Bone marrow (tissue), 2 donors: ENCODE measurements around the gene TADA3.

ENCODE experiments used
- DNase-seq, 2 donors: peaks; one replicate each; lab custom pipeline; 2025; lab: John Stamatoyannopoulos, UW

TADA3 gene, protein sequence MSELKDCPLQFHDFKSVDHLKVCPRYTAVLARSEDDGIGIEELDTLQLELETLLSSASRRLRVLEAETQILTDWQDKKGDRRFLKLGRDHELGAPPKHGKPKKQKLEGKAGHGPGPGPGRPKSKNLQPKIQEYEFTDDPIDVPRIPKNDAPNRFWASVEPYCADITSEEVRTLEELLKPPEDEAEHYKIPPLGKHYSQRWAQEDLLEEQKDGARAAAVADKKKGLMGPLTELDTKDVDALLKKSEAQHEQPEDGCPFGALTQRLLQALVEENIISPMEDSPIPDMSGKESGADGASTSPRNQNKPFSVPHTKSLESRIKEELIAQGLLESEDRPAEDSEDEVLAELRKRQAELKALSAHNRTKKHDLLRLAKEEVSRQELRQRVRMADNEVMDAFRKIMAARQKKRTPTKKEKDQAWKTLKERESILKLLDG

DNA sequence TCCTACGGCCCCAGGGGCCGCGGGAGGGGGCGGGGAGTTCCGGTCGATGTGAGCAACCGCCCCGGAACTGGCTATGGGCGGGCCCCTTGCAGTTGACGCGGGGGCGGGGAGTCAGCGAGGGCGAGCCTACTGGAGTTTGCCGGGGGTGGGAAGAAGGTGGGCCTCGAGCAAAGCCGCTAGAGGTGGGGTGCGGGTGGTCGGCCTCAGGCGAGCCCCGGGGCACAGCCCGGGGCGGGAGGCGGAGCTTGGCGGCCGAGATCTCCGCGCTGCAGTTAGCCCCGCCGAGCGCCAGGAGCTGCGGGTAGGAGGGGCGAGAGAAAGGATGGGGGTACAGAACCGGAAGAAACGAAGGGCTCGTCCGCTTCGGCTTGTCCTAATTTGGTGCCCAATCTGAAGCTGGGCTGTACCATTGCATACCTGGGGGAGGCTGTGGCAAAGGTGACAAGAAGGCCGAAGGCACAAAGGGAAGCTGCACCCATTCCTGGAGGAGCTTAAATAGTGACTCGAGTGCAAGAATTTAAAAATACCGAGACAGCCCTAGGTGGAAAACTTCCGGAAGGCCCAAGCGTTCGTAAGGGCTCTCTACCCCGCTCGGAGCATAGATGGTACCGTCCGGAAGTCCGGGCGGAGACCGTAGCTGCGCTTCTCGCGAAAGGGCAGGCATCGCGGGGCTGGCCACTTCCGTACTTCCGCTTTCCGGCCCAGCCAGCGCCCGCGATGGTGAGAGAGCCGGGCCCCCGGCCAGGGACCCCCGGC is at the start of gene TADA3, which contains the start of gene ARPC4:
Gene TADA3 (minus strand): TSS at position 69 of the 756 bp plus-strand sequence. CDS start 1,007 bp downstream, outside the sequence.
Gene ARPC4 (plus strand): TSS at position 678 of the 756 bp plus-strand sequence. CDS start 40 bp downstream, at position 718.
- DNase-seq = peak; percentile 94 to 99

- DNase-seq = no peak
Observed at GRCh38 chr3:9841015-9841414, 48.7 kb upstream of the TADA3 start.

GRCh38 chr3:9838856-9839255 is 46.6 kb upstream of the TADA3 start:
- no peak for DNase-seq

DNA sequence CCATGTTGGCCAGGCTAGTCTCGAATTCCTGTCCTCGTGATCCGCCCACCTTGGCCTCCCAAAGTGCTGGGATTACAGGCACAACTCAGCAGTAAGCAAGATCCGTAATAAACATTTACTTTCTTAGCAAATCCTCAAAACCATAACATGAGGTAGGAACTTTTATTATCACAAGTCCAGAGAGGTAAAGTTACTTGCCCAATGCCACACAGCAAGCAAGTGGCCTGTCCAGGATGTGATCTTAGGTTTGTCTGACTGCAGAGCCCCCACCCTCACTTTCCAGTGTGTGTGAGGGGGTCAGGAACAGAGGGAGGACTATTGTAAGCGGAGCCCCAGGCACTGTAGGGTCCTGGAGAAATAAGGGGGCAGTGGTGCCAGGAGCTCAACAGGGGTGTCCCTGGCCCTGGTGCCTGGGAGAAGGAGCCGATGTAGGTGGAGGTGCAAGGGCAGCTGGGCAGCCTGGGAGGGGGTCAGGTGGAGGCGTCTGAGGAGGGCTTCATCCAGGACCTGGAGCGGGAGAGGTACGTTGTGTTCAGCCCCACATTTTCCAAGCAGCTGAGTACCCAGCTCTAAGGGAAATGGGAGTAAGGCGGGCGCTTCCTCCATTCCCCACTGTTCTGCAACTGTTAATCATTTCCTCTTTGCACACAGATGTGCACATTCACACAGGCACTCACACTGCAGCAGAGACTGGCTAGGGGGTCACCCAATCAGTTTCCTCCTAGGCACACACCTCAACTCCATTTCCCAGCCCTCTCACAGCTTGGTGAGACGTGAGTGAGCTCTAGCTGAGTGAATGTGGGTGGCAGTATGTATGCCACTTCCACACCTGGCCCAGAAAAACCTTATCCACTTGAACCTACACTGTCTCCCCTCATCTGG is 45.7 kb upstream of the TADA3 start:
- peak in 1 of 2 donors; percentile 50 for DNase-seq

GRCh38 chr3:9834520-9835380 is 42.5 kb upstream of the TADA3 start:
- DNase-seq = no peak

DNA sequence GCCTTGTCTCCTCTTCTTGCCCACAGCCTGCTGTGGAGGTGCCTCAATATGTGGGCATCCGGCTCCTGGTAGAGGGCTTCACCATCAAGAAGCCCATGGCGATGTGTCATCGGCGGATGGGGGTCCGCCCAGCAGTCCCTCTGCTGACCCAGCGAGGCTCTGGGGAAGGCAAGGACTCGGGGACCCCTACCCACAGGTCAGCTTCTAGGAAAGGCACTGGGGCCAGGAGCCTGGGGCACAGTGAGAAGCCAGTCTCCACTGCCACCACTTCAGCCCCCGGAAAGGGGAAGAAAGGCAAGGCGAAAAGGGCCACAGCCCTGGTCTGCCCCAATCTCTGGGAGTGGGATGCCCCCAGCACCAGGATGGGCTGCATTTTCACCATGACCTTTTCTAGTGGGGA is 40.8 kb upstream of the TADA3 start:
- DNase-seq = no peak

- DNase-seq = no peak
Observed at GRCh38 chr3:9831253-9831652, 39.0 kb upstream of the TADA3 start.

- no peak for DNase-seq
Observed at GRCh38 chr3:9828801-9829755, 36.8 kb upstream of the TADA3 start.

GRCh38 chr3:9826815-9827573 is 34.7 kb upstream of the TADA3 start:
- peak in 1 of 2 donors; percentile 34 for DNase-seq

- DNase-seq = no peak
Observed at GRCh38 chr3:9825451-9826040, 33.3 kb upstream of the TADA3 start.

- DNase-seq = no peak
Observed at GRCh38 chr3:9820946-9821345, 28.7 kb upstream of the TADA3 start.

GRCh38 chr3:9820543-9820942 is 28.3 kb upstream of the TADA3 start:
- no peak for DNase-seq

DNA sequence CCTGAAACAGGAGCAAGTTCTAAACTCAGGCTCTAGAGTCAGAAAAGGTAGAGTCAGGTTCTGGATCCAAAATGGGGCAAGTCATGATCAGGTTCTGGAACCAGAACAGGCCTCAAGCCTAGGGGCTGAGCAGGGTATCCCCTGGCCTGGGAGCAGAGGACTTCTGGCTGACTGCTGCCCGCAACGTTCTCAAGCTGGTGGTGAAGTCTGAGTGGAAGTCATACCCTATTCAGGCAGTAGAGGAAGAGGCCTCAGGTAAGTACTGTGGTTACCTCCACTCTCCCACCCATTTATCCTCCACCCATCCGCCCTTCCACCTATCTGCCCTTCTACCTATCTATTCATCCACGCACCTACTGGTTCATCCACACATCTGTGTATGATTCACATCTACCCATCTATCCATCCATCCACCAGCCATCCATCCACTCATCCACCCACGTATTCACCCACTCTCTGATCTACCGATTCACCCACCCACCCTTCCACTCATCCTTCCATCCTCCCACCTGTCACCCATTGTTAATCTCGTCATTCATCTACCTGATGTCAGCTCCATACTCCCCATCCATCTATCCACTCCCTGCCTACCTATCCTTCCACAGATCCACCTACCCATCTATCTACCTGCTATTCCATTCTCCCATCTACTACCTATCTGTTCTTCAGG is 26.5 kb upstream of the TADA3 start:
- no peak for DNase-seq

DNA sequence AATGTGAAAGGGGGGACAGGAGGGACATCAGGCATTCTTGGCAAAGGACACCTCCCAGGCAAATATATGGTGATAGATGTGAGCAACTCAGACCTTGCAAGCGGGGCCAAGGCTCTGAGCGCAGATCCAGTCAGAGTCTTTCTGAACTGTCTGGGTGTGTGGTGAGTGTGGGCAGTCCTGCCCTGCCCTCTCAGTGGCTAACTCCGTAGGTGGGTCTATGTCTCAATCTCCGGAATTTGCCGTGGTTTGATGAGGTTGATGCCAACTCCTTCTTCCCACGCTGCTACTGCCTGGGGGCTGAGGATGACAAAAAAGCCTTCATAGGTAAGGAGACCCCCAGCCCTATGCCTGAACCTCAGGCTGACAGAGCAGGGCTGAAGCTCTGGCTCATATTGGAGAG is 25.2 kb upstream of the TADA3 start:
- no peak for DNase-seq

DNA sequence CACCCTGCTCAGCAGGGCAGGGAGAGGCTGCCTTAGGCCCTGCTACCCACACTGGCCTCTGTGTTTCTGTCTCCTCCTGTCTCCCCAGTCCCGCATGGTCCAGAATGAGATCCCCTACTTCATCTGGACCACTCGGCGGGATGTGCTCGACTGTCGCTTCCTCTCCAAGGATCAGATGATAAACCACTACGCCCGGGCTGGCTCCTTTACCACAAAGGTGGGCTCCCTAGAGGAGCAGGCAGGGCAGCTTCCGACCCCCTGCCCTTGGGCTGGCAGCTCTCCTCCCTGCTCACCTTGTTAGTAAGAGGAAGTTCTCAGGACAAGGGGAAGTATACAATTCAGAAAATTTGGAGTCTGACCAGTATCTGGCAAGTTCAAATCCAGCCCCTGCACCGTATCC is 23.7 kb upstream of the TADA3 start:
- no peak for DNase-seq

GRCh38 chr3:9812870-9813483 is 20.7 kb upstream of the TADA3 start:
- DNase-seq = no peak

DNA sequence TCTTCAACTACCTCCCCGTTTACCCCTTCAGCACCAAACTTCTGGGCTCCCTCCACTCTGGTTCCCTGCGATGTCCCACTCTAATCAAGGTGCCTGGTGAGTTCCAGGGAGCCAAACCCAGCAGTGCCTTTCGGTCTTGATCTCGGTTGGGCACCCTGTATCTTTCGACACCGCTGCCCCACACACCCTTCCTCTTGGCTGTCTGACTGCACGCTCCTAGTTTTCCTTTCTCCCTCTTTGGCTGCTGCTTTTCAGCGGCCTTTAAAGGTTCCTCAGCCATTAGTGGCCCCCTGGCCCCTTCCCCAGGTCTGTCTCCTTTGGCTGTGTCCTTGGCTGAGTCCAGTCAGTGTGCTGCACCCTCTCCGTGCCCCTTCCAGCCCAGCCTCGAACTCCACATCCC is 18.6 kb upstream of the TADA3 start:
- no peak for DNase-seq

GRCh38 chr3:9810433-9810770 is 18.1 kb upstream of the TADA3 start:
- DNase-seq = no peak
